ES-I3 (cell line): ENCODE measurements around the gene MAP2K5.

Source experiments
- H3K36me3 ChIP-seq: 2 replicates; pipeline ENCODE4 v1.6.1; 2013; ENCODE audit warnings: mild to moderate bottlenecking, low read length, control low read depth, moderate library complexity; ENCODE audit not compliant: insufficient read depth
- H3K4me1 ChIP-seq: 2 replicates; pipeline ENCODE4 v1.6.1; 2013; ENCODE audit warnings: mild to moderate bottlenecking, control low read depth, low read length; ENCODE audit not compliant: insufficient read depth
- H3K9ac ChIP-seq: 2 replicates; pipeline ENCODE4 v1.6.1; 2013; ENCODE audit warnings: low read depth, mild to moderate bottlenecking, low read length, moderate library complexity
- H3K9me3 ChIP-seq: 2 replicates; pipeline ENCODE4 v1.6.1; 2013; ENCODE audit warnings: mild to moderate bottlenecking, low read length, moderate library complexity; ENCODE audit not compliant: control insufficient read depth, insufficient read depth

Gene MAP2K5

DNA sequence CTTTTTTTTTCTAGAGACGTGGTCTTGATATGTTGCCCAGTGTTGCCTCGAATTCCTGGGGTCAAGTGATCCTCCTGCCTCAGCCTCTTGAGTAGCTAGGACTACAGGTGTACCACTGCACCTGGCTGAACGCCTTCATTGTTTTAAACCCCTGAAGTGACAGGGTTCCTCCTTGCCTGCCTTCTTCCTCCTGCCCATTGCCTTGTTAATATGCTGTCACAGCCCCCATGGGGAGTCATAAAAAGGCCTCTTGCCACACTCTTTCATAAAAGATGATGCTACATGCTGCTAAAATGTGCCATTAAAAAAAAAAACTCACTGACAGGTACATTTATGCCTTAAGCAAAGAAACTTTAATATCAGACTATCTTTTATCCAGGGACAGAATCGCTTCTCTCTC is 166.0 kb downstream of the MAP2K5 start:
- no peaks in the 10 kb centered on the region for H3K36me3 ChIP-seq
- H3K9ac ChIP-seq: no peak overlapping the region
- no peaks in the 10 kb centered on the region for H3K9me3 ChIP-seq
- peaks cover 4% of the 10 kb centered on the region; the same call in 1 of the 2 replicates for H3K4me1 ChIP-seq

DNA sequence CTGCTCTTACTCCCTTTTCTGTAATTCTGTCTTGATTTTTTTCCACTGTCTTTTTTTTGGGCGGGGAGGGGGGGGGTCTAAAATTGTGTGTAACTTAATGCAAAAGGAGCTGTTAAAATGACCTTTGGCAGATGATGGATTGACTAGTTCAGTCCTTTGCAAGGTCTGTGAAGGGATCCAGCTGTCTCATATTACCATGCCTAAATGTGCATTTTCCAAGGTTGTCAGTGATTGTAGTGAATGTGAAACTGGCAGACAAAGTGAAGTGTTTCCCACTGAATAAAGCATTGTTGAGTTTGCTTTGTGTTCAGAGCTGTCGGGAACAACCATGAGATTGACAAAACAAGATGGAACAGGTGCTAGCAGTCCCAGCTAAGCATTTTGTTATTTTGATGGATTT is 172.7 kb downstream of the MAP2K5 start:
- Histone ChIP-seq H3K36me3 (no peaks in the 10 kb centered on the region), H3K9ac (no peak overlapping the region), H3K9me3 (no peaks in the 10 kb centered on the region), H3K4me1 (no peaks in the 10 kb centered on the region)

DNA sequence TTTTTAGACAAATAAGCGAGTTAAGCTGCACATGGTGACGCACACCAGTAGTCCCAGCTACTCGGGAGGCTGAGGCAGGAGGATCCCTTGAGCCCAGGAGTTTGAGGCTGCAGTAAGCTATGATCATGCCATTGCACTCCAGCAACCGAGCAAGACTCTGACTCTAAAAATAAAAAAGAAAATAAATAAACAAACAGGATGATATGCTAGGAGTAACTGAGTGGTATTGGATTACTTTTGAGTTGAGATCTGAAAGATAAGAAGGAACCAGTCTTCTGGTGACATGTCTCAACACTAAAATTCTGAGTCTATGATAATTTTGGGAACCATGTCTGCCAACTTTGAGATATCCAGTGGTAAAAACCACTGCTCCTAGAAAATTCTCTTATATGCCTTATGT is 173.7 kb downstream of the MAP2K5 start:
- Histone ChIP-seq H3K9ac (no peak overlapping the region), H3K9me3 (no peaks in the 10 kb centered on the region), H3K4me1 (no peaks in the 10 kb centered on the region), H3K36me3 (no peaks in the 10 kb centered on the region)

DNA sequence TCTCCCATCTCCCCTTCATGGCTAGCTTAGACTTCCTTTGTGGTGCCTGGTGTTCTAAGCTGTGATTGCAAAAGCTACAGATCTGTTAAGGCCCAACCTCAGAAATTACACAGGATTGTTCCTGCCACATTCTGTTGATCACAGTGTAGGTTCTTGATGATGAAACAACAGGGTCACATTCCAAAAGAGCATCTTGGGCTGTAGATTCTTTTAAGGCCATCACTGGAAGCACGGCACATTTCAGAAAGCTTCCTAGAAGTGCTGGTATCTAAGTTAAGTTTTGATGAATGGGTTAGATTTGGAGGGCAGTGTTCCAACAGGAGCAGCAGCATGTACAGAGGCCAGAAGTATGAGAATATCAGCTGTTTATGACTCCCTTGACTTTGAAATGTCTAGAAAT is 175.3 kb downstream of the MAP2K5 start:
- Histone ChIP-seq H3K9ac (no peak overlapping the region), H3K4me1 (no peaks in the 10 kb centered on the region), H3K9me3 (no peaks in the 10 kb centered on the region), H3K36me3 (no peaks in the 10 kb centered on the region)

DNA sequence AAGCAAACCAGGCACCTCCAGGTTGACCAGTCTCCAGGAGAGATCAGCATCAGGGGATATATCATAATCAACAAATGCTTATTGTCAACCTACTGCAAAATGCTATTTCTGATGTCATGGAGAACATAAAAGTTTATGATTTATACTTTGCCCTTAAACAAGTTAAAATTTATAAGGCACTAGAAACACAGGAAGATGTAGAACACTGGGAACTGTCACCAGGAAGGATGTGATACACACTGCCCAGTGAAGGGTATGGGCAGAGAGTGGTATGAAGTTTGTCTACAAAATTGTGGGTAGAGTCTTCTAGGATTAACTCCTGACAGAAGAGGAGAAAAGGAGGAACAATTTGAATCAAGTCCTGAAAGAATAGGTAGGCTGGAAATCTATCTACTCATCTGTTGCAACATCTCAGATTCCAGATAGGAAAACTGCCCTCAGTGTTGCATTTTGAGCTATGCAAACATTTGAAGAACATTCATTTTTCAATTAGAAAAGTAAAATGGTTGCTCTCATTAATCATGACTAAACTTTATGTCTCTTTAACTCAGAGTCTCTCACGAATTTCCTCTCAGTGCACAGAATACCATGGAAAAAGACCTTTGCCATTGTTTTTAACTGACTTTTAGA is 176.9 kb downstream of the MAP2K5 start:
- no peaks in the 10 kb centered on the region for H3K9me3 ChIP-seq
- no peak overlapping the region for H3K9ac ChIP-seq
- no peaks in the 10 kb centered on the region for H3K4me1 ChIP-seq

DNA sequence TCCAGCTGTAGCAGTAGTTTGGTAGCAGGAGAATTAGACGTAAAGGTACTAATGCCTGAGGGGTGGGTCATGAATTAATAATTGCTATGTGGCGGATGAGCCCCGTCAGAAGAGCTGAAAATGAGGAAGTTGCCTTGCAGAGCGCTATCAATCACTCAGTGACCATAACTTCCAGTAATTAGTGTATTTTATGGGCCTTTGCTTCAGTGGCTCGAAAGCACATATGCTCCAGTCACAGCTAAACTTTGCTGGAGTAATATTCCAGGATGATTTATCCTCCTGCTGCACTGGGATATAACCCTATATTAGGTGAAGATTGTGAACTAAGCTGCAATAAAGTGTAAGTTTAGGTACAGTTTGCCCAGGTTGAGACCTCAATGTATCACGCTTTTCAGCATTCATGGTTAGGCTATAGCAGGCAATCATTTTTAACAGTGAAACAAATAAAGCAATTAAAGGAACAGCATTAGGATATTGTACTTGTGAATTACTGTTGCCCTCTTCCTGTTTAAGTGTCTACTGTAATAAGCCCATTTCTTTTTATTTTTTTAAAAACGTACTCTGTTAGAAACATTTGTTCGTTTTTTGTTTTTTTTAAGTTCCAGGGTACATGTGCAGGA is 178.2 kb downstream of the MAP2K5 start:
- Histone ChIP-seq H3K36me3 (no peaks in the 10 kb centered on the region), H3K9ac (no peak overlapping the region), H3K9me3 (no peaks in the 10 kb centered on the region), H3K4me1 (no peaks in the 10 kb centered on the region)

More for the DNA sequence above, 176.9 kb downstream of the MAP2K5 start:
- H3K36me3 ChIP-seq: no peaks in the 10 kb centered on the region

DNA sequence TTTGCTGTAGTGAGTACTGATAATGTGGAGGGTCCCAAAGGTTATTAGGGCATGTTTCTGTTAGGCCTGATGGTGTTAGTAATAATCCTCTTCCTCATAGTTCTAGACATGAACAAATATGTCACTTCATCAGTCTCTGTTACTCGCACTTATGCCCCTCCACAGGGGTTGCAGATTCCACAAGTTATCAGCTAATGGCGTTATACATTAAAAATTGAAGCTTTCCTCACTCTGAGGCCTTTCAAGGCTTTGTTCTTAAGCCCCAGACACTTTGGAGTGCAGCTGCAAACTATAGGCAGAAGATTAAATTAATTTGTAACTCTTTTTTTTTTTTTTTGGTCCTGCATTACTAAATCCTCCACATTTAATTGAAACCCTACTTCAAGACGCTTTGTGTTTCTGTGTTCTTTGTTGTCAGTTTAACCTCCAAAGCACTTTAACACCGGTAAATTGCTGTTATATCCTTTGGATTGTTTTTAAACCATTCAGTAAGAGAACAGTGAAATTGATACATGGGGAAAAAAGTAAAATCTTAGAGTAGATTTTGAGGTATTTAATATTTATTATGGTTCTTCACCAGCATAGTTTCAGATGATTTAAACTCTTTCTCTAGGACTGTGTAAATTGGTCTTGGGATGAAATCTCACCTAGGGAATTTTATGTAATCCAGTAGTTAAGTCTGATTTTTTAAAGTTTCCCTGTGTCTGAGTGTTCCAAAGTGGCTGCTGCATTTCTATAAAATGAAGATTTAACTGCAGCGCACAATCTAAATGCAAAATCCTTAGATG is 179.7 kb downstream of the MAP2K5 start:
- no peaks in the 10 kb centered on the region for H3K36me3 ChIP-seq
- no peaks in the 10 kb centered on the region for H3K9me3 ChIP-seq
- no peaks in the 10 kb centered on the region for H3K4me1 ChIP-seq
- H3K9ac ChIP-seq: no peak overlapping the region

DNA sequence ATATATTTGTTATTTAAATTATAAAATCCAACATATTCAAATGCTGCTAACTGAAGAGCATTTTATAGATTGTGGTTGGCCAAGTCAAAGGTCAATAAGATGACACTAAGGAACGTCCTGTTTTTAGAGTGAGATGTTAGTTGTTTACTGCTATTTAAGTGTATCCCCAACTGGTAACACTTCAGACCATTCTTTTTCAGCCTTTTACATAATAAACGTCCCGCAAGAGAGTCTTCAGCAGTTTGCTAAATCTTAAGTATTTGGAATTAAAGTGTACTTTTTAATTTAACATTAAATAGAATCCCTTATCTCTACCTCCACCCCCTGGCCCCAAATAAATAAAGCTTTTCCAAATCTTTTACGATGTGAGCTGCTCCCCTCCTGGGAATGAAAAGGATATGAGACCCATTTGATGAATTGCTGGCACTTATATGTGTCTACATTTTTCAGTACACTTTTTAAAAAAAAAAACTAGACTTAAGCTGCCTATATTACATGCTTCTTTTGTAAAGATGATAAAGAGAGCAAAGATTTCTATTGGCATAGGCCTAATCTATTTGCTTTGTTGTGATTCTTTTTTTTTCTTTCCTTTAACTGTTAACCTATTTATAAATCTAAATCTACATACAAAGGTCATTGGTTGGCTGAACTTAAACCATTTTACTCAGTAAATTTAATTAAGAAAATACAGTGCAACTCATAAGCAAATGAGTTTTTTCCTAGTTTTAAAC is 181.0 kb downstream of the MAP2K5 start:
- Histone ChIP-seq H3K9me3 (no peaks in the 10 kb centered on the region), H3K9ac (no peak overlapping the region), H3K36me3 (no peaks in the 10 kb centered on the region), H3K4me1 (no peaks in the 10 kb centered on the region)

DNA sequence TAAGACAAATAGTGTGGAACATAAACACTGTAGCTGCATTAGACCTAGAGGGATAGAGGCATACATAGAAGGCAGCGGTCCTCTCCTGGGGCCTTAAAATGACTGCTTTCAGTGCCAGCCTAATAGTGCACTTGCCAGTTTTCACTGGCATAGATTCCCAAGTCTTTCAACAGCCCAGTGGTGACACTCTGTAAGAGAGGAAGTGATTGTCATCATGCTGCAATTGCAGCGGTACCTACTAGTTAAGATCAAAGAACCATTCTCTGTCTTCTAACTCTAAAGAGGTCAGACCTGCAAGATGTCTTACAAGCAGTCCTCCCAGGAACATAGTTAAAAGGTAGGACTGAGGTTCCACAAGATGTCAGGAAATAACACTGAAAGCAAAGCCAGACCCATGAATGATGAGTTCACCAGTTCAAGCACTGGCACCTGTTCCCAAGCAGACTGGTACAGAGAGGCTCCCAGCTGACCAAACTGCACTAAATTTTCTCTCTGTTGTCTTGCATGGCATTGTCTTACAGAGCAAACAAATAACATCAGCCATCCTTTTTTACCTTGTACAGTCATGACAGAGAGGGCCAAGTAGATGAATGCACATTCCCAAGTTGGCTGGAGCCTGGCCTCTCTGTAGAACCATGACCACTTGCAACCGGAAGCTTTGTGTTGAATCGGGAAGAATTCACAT is 182.3 kb downstream of the MAP2K5 start:
- H3K9me3 ChIP-seq: no peaks in the 10 kb centered on the region
- no peaks in the 10 kb centered on the region for H3K4me1 ChIP-seq
- H3K9ac ChIP-seq: no peak overlapping the region
- H3K36me3 ChIP-seq: no peaks in the 10 kb centered on the region

DNA sequence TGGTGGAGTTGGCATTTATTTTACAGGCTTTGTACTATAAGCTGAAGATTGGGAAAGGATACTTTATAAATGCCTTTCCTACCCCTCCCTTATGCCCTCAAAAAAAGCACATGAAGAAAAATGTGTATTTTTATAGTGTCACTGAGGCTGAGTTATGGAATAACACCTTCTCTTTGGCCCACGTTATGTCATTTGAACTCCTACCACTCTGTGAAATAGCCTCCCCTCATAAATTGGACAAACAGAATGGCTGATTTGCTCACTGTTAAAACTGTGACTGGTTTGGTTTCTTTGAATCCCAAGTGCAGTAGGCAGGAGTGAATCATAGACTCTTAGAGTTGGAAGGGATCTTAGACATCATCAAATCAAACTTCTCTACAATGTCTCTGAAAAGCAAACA is 187.6 kb downstream of the MAP2K5 start:
- Histone ChIP-seq H3K9ac (no peak overlapping the region), H3K9me3 (no peaks in the 10 kb centered on the region), H3K36me3 (no peaks in the 10 kb centered on the region), H3K4me1 (peaks cover 24% of the 10 kb centered on the region)

DNA sequence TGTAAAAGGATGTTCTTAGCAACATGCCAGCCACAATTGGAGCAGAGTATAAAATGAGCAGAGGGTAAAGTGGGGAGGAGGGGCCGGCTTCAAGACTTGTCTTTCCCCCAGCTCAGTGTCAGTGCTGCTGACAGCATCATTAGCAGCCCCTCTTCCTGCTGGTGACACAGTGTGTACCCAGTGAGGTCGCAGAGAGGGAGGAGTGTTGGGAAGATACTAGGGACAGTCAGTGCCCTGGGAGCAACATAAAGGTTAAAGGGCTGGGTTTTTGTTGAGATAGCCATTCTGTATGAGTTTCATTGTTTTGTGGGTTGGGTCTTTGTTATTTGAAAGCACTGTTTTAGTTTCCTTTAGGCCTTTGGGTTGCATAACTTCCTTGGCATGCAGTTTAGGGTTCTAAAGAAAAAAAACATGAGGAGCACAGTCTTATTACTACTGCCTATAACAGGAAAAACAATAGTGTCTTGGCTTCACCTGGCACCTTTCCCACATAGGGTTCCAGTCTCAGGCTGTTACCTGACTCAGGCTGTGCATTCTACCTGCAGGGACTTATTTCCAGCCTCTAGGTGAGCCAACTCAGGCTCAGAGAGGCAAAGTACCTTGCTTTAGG is 188.7 kb downstream of the MAP2K5 start:
- Histone ChIP-seq H3K9ac (no peak overlapping the region), H3K36me3 (no peaks in the 10 kb centered on the region), H3K9me3 (no peaks in the 10 kb centered on the region), H3K4me1 (peaks cover 24% of the 10 kb centered on the region)

DNA sequence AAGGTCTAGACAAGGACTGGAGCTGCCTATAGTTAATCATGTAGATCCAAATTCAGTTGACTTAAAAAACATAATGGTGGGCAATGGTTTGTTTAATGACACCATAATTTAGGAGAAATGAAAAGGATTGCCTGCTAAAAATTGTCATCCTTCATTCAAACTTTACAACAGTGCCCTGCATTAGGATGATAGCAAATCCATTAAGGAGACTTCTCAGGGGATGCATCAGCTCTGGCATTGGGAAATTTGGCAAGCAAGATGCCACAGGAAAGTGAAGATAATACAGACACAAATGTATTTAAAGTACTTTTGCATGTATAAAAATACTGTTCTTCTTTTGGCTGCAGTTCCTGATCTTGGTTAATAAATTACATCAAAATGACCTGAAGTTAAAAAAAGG is 189.7 kb downstream of the MAP2K5 start:
- Histone ChIP-seq H3K36me3 (no peaks in the 10 kb centered on the region), H3K4me1 (peaks cover 24% of the 10 kb centered on the region), H3K9me3 (no peaks in the 10 kb centered on the region), H3K9ac (no peak overlapping the region)

DNA sequence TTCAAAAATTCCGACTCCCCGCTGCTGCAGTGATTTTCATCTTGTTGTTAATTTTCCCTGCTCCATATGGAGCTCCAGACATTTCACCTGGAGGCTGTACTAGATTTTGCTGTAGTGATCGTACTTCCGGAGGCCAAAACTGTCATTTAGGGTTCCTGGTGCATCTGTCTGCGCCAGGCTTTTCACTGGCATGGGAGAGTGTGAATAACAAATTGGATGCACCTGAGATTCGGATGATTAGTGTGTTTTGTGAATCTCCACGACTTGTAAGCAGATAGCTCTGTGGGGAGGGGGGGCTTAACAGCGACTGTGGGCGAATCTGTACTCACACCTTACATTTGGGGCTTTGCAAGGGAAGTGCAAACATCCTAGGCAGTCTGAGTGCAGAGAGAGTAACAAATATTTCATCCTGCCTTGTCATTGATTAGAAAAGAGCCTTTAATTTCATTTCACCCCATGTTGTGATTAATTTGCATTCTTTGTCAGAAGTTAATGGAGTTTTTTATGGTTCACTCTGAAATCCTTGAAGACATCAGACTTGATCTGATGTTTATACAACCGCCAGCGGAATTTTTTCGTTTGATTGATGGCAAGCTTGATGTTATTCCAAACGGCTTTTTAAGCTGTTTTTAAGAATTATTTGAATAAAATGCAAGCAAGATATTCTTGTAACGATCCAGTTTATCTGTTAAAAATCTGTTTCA is 190.3 kb downstream of the MAP2K5 start:
- Histone ChIP-seq H3K9me3 (no peaks in the 10 kb centered on the region), H3K36me3 (no peaks in the 10 kb centered on the region), H3K4me1 (peaks cover 24% of the 10 kb centered on the region), H3K9ac (no peak overlapping the region)
